ENCODE measurements around the gene CTRB1.

CTRB1 gene

DNA sequence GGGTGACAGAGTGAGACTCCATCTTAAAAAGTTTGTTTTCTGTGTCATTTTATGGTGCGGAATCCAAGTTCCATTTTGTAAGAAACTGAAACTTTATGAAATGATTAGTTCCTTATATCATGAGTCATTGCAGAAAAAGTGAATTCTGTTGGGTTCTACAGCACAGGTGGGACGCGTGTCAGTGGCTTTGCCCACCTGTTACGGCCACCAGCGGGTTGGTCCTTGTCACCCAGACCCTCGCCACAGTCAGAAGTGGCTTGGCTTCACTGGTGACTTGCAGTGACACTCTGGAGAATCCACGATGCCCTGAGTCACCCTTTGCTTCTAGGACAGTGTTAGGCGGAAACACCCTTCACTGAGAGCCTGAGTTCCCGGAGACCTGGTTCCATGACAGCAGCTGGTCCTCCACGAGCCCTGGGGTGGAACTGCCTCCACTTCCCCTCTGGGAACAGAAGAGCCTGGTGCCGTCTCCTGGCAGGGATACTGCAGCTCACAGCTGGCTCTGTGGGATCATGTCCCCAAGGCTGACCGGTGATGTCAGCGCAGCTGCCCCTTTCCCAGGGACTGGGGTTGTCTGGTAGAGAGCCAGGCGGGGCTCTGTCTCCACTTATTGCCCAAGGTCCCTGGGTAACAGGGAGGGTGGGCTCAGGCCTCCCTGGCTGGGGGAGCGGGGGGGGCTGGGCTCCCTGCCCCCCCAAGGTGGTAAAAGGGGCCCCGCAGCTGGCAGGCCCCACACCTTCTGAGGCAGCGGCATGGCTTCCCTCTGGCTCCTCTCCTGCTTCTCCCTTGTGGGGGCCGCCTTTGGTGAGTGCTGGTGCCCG, at the start of gene CTRB1:
Gene CTRB1, plus strand, starts transcription at position 733 of the 821 bp plus-strand sequence. Its CDS starts 20 bp downstream, at position 753.
- TF ChIP-seq, protein P1, sequence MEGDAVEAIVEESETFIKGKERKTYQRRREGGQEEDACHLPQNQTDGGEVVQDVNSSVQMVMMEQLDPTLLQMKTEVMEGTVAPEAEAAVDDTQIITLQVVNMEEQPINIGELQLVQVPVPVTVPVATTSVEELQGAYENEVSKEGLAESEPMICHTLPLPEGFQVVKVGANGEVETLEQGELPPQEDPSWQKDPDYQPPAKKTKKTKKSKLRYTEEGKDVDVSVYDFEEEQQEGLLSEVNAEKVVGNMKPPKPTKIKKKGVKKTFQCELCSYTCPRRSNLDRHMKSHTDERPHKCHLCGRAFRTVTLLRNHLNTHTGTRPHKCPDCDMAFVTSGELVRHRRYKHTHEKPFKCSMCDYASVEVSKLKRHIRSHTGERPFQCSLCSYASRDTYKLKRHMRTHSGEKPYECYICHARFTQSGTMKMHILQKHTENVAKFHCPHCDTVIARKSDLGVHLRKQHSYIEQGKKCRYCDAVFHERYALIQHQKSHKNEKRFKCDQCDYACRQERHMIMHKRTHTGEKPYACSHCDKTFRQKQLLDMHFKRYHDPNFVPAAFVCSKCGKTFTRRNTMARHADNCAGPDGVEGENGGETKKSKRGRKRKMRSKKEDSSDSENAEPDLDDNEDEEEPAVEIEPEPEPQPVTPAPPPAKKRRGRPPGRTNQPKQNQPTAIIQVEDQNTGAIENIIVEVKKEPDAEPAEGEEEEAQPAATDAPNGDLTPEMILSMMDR (IDR thresholded peaks at IDR 0.05) = no peak

DNA sequence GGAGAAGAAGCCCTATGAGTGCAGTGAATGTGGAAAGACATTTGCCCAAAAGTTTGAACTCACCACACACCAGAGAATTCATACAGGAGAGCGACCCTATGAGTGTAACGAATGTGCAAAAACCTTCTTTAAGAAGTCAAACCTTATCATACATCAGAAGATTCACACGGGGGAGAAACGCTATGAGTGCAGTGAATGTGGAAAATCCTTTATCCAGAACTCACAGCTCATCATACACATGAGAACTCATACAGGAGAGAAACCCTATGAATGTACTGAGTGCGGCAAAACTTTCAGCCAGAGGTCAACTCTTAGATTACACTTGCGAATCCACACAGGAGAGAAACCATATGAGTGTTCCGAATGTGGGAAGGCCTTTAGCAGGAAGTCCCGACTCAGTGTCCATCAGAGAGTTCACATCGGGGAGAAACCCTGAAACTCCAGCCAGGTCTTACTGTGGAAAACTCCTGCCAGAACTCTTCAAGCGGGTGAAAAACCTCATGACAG, 48.8 kb upstream of the CTRB1 start:
- TF ChIP-seq, protein P1 (IDR thresholded peaks at IDR 0.05) = no peak

DNA sequence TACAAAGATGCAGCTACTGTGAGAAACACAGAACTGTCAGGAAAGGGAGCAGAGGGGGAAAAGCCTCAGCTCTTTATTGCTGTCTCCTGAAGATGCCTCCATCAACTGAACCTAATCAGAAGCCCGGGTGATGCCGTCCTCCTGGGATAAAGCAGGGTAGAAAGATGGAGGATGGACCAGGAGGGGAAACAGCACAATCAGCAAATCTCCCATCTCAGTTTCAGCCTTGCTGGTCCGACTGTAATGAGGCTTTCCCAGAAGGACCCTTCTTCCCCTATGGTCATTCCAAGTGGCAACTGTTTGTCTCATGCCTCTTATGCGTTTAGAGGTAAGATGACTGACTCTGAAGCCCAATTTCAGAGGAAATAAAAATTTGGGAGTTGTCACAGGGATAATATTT, 46.2 kb upstream of the CTRB1 start:
- TF ChIP-seq, protein P1 (IDR thresholded peaks at IDR 0.05) = no peak

DNA sequence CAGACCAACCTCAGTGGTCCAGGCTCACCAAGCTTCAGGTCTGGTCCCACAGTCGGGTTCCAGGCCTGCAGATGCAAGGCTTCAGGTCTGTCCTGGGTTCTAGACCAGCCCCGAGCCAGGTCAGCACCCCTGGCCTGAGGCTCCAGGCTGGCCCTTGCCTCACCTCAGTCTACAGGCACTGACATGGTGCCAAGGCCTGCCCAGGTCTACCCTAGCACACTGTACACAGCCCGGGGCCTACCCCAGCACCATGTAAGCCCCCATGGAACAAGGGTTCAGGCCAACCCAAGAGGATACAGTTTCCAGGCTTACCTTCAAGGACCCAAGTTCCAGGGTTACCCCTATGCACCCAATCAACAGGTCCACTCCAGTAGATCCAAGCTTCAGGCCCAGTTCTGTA, 43.7 kb upstream of the CTRB1 start:
- TF ChIP-seq, protein P1 (IDR thresholded peaks at IDR 0.05) = no peak

DNA sequence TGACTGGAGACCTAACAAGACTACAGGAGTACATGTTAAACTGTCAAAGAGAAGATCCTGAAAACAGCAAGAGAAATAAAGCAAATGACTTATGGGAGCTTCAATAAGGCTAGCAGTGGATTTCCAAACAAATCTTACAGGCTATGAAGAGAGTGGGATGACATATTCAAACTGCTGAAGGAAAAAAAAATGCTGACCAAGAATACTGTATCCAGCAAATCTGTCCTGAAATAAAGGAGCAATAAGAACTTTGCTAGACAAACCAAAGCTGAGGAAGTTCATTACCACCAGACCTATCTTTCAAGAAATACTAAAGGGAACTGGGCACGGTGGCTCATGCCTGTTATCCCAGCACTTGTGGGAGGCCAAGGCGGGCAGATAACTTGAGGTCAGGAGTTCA, 41.9 kb upstream of the CTRB1 start:
- TF ChIP-seq, protein P1 (IDR thresholded peaks at IDR 0.05) = no peak

DNA sequence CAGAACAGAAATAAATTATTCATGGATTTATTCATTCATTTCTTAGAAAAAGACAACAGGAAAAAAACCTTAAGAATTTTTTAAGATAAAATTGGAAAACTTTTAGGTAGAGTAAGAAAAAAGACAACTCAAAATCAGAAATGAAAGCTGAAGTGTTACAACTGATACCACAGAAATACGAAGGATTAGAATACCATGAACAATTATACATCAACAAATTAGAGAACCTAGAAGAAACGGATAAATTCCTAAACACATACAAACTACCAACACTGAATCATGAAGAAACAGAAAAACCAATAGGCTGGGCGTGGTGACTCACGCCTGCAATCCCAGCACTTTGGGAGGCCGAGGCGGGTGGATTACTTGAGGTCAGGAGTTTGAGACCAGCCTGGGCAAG, 39.6 kb upstream of the CTRB1 start:
- TF ChIP-seq, protein P1 (IDR thresholded peaks at IDR 0.05) = no peak

DNA sequence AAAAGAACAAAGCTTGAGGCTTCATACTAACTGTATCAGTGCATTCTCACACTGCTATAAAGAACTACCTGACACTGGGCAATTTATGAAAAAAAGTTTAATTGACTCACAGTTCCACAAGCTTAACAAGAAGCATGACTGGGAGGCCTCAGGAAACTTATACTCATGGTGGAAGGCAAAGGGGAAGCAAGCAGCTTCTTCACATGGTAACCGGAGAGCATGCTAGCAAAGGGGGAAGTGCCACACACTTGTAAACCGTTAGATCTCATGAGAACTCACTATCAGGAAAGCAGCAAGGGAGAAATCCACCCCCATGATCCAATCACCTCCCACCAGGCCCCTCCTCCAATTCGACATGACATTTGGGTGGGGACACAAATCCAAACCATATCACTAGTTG, 37.2 kb upstream of the CTRB1 start:
- TF ChIP-seq, protein P1 (IDR thresholded peaks at IDR 0.05) = no peak

All from LNCAP (cell line).